ENCODE results near the gene TECRL. TPM values are rescaled to one million over a fixed set of nuclear protein-coding genes. Genes with fewer than 3 reads are reported as not detected.

The TECRL gene
- total and polyA plus RNA-seq, 2 experiments from 2014 or later, result not detected

GRCh38 chr4:64402684-64403083, 6.6 kb downstream of the TECRL start (continued):
- no peak for TF ChIP-seq ZNF462 (CRISPR knock-in tag; IDR thresholded peaks at IDR 0.05)
- TF ChIP-seq CREB1 (CRISPR knock-in tag; IDR thresholded peaks at IDR 0.05; ENCODE audit: low read depth), result no peak
- TF ChIP-seq EZH2phosphoT487 (IDR thresholded peaks at IDR 0.05; ENCODE audit: unreplicated experiment), result no peak

GRCh38 chr4:64399313-64400109, 9.7 kb downstream of the TECRL start:
- H3K4me2 ChIP-seq, result no peak overlapping the region
- no peak for ATAC-seq
- no peaks in the 10 kb centered on the region for H3K4me1 ChIP-seq (ENCODE audit: insufficient read depth)
- DNase-seq (ENCODE audit: low spot score), result peak; percentile 50
- Mint-ChIP-seq H3K4me1 (no peaks in the 10 kb centered on the region), H3K36me3 (ENCODE audit: low read depth) (peaks cover 20% of the 10 kb centered on the region; the same call in 2 of the 3 replicates), H3K4me3 (no peak overlapping the region), H3K9me3 (peaks cover 19% of the 10 kb centered on the region), H3K27ac (no peak overlapping the region), H3K27me3 (ENCODE audit: insufficient read depth, low read depth, poor library complexity) (no peaks in the 10 kb centered on the region)
- H3F3A ChIP-seq (replicated peaks; ENCODE audit: low read depth), result no peaks in the 10 kb centered on the region
- no peaks in the 10 kb centered on the region for H3K36me3 ChIP-seq (ENCODE audit: insufficient read depth)
- H3K27me3 ChIP-seq (ENCODE audit: insufficient read depth), result no peaks in the 10 kb centered on the region
- no peak overlapping the region for H2AFZ ChIP-seq
- H3K9me2 ChIP-seq (ENCODE audit: insufficient read depth), result no peaks in the 10 kb centered on the region; the same call in 1 of the 2 replicates
- no peak overlapping the region for H3K27ac ChIP-seq (ENCODE audit: low read depth)
- H3K79me2 ChIP-seq (replicated peaks; ENCODE audit: insufficient read depth), result no peaks in the 10 kb centered on the region
- no peak overlapping the region for H3K4me3 ChIP-seq
- H4K20me1 ChIP-seq (replicated peaks; ENCODE audit: insufficient read depth), result no peaks in the 10 kb centered on the region
- no peak for TF ChIP-seq EZH2phosphoT487 (IDR thresholded peaks at IDR 0.05; ENCODE audit: unreplicated experiment)
- no peak for TF ChIP-seq EZH2 (IDR thresholded peaks at IDR 0.05; ENCODE audit: low read depth, unreplicated experiment)
- TF ChIP-seq ZNF462 (CRISPR knock-in tag; IDR thresholded peaks at IDR 0.05), result no peak
- no peak for TF ChIP-seq ZNF114 (CRISPR knock-in tag; IDR thresholded peaks at IDR 0.05)
- no peak for TF ChIP-seq JUNB (IDR thresholded peaks at IDR 0.05; ENCODE audit: unreplicated experiment)
- TF ChIP-seq POLR2AphosphoS5 (IDR thresholded peaks at IDR 0.05; ENCODE audit: low read depth), result no peak
- TF ChIP-seq CREB1 (CRISPR knock-in tag; IDR thresholded peaks at IDR 0.05; ENCODE audit: low read depth), result no peak

Data from GM23338 (cell line).